HepG2 (cell line): Measurements from ENCODE around the gene GHRH. TPM values are rescaled to one million over a fixed set of nuclear protein-coding genes. Genes with fewer than 3 reads are reported as not detected.

Experiments used
- ATAC-seq: fragments of 200-7000 bp; cut with Tn5 transposase; 3 replicates; pipeline ENCODE4 v1.9.1; 2020; ENCODE audit warnings: mild to moderate bottlenecking, moderate library complexity
- BruUV-seq: library from RNA; stranded (reverse); fragments of 400-500 nt; replicated peaks from 2 replicates; lab custom pipeline; 2021; lab: Mats Ljungman, UMichigan
- CTCF ChIA-PET: fragments of 300-600 bp; formaldehyde crosslinking; extraction: SDS; loops from one replicate; lab custom pipeline; 2021; ENCODE audit warnings: low total read pairs, inconsistent platforms, low intra/inter-chr PET ratio; lab: Yijun Ruan, JAX
- POLR2A ChIA-PET: fragments of 350-600 bp; sonication (Branson Sonifier 250); formaldehyde crosslinking; loops from one replicate; lab custom pipeline; 2020; ENCODE audit warnings: antibody characterized with exemption, inconsistent platforms; lab: Yijun Ruan, JAX
- DNase-seq: peaks from one replicate; pipeline ENCODE4 v3.0.0-alpha.2; 2015; ENCODE audit warnings: low spot score
- FAIRE-seq: peaks from 3 replicates; lab custom pipeline; 2011; peaks lifted over from hg19 to GRCh38; lab: Jason Lieb, UNC
- H2AFZ ChIP-seq: one replicate; pipeline ENCODE4 v1.6.1; 2011; ENCODE audit warnings: low read length, inconsistent platforms
- H3K27ac ChIP-seq: fragments of 300-600 bp; 3 replicates; pipeline ENCODE4 v1.8.0; 2011; ENCODE audit warnings: mixed run types, mild to moderate bottlenecking, mixed read lengths, low read length, inconsistent platforms; ENCODE audit not compliant: insufficient read depth; ENCODE audit errors: extremely low read length
- H3K27me3 ChIP-seq, 2 experiments: fragments of 200-600 bp in 1 of 2; 2 replicates in 1 of 2; 3 replicates in 1 of 2; pipeline versions ENCODE4 v1.6.0 to v1.8.0; 2011; ENCODE audit warnings: low read length in 2 of 2, mild to moderate bottlenecking in 2 of 2, moderate library complexity in 2 of 2, inconsistent platforms in 1 of 2; ENCODE audit not compliant: insufficient read depth in 2 of 2, control insufficient read depth in 1 of 2
- H3K36me3 ChIP-seq, 2 experiments: fragments of 200-600 bp in 1 of 2; replicated peaks in 1 of 2; 2 replicates in 1 of 2; 3 replicates in 1 of 2; pipeline versions ENCODE4 v1.5.1 to v1.8.0; 2011; ENCODE audit warnings: low read length in 2 of 2, inconsistent platforms in 1 of 2; ENCODE audit not compliant: insufficient read depth in 2 of 2, control insufficient read depth in 1 of 2
- H3K4me1 ChIP-seq: 2 replicates; pipeline ENCODE4 v1.5.1; 2012; ENCODE audit warnings: low read length, inconsistent platforms; ENCODE audit not compliant: insufficient read depth
- H3K4me2 ChIP-seq: 2 replicates; pipeline ENCODE4 v1.6.0; 2011; ENCODE audit warnings: low read depth, low read length, inconsistent platforms
- H3K4me3 ChIP-seq, 3 experiments: fragments of 200-600 bp in 1 of 3; sonication (generic), shearing (Covaris generic) in 1 of 3; replicated peaks in 1 of 3; 2 replicates each; pipeline ENCODE4 v1.5.1; 2011 to 2016; ENCODE audit warnings: low read length in 3 of 3, inconsistent platforms in 2 of 3, low read depth in 2 of 3, mild to moderate bottlenecking in 2 of 3, control low read depth in 1 of 3, mixed read lengths in 1 of 3; ENCODE audit not compliant: insufficient read depth in 1 of 3
- H3K79me2 ChIP-seq: one replicate; pipeline ENCODE4 v1.6.1; 2011; ENCODE audit warnings: low read length, inconsistent platforms; ENCODE audit not compliant: insufficient read depth
- H3K9ac ChIP-seq: 2 replicates; pipeline ENCODE4 v1.6.0; 2011; ENCODE audit warnings: mild to moderate bottlenecking, low read depth, low read length, inconsistent platforms; ENCODE audit not compliant: insufficient read depth
- H3K9me3 ChIP-seq: 2 replicates; pipeline ENCODE4 v1.5.1; 2012; ENCODE audit warnings: mild to moderate bottlenecking, low read length
- H4K20me1 ChIP-seq: 2 replicates; pipeline ENCODE4 v1.6.0; 2011; ENCODE audit warnings: inconsistent platforms, mild to moderate bottlenecking, low read length, moderate library complexity; ENCODE audit not compliant: insufficient read depth
- FIP1L1 ChIP-seq: fragments of 200-400 bp; formaldehyde crosslinking; IDR thresholded peaks from 2 replicates; pipeline ENCODE4 v1.6.1; 2018; ENCODE audit warnings: low read depth, mild to moderate bottlenecking, low read length, moderate library complexity, borderline replicate concordance; ENCODE audit not compliant: insufficient read depth
- HNRNPUL1 ChIP-seq: fragments of 200-400 bp; formaldehyde crosslinking; IDR thresholded peaks from 2 replicates; pipeline ENCODE4 v1.6.1; 2017; ENCODE audit warnings: low read depth, mild to moderate bottlenecking, low read length, moderate library complexity
- HOXD1 ChIP-seq: sonication (generic); formaldehyde crosslinking; IDR thresholded peaks from 2 replicates; pipeline ENCODE4 v1.5.0; 2020; ENCODE audit warnings: missing genetic modification reagents
- IKZF4 ChIP-seq: sonication (generic); formaldehyde crosslinking; IDR thresholded peaks from 2 replicates; pipeline ENCODE4 v1.5.1; 2020; ENCODE audit warnings: borderline replicate concordance, mild to moderate bottlenecking, low read depth, missing genetic modification reagents; ENCODE audit errors: not compliant biosample characterization
- KDM3A ChIP-seq: IDR thresholded peaks from 2 replicates; pipeline ENCODE4 v1.6.1; 2018; ENCODE audit warnings: low read depth, missing compliant biosample characterization
- KLF11 ChIP-seq: IDR thresholded peaks from 2 replicates; pipeline ENCODE4 v1.6.1; 2016; ENCODE audit warnings: missing compliant biosample characterization
- KLF6 ChIP-seq: IDR thresholded peaks from 2 replicates; pipeline ENCODE4 v1.8.0; 2016; ENCODE audit warnings: missing biosample characterization, missing genetic modification reagents
- NFIC ChIP-seq: IDR thresholded peaks from 2 replicates; pipeline ENCODE4 v1.6.1; 2012; ENCODE audit warnings: mild to moderate bottlenecking, low read length, inconsistent platforms
- RBM22 ChIP-seq: fragments of 200-400 bp; formaldehyde crosslinking; optimal IDR thresholded peaks from 2 replicates; pipeline ENCODE3; 2017; ENCODE audit warnings: mild to moderate bottlenecking, low read length, moderate library complexity
- REXO4 ChIP-seq: sonication (generic); formaldehyde crosslinking; IDR thresholded peaks from 2 replicates; pipeline ENCODE4 v1.8.0; 2022; ENCODE audit warnings: missing genetic modification reagents, mild to moderate bottlenecking, borderline replicate concordance
- YY1 ChIP-seq: IDR thresholded peaks from 2 replicates; pipeline ENCODE4 v1.6.1; 2011; ENCODE audit warnings: low read length, low read depth, moderate library complexity, mild to moderate bottlenecking; ENCODE audit not compliant: insufficient read depth, insufficient replicate concordance
- ZNF329 ChIP-seq: sonication (generic); formaldehyde crosslinking; IDR thresholded peaks from 2 replicates; pipeline ENCODE4 v1.9.0; 2021; ENCODE audit warnings: low read depth, mild to moderate bottlenecking, missing genetic modification reagents
- WGBS: methylation state at CpG from one replicate; pipeline ENCODE4 v1.1.6; 2017; ENCODE audit warnings: low lambda C conversion rate; 5-methylcytosine and 5-hydroxymethylcytosine counted together
- in situ Hi-C: cut with HindIII; loops from 2 replicates; pipeline ENCODE4 v1.10.0; 2017; ENCODE audit warnings: low pct_unique_long_range_greater_than_20kb; ENCODE audit not compliant: extremely low pct_ligation_motif_present
- intact Hi-C: fragments of 100-400 bp; cut with micrococcal nuclease; formaldehyde crosslinking; loops from one replicate; pipeline ENCODE4 v1.10.0; 2022; ENCODE audit not compliant: unreplicated experiment
- polyA plus RNA-seq, 8 experiments: library from polyadenylated mRNA; depleted of rRNA in 3 of 8; stranded (reverse) in 7 of 8; unstranded in 1 of 8; fragments of >200 nt; fragmentation: Illumina TruSeq in 4 of 8; extraction: Trizol in 4 of 8; gene quantifications; 2 replicates each; pipeline versions ENCODE4 v1.2.1 to v1.2.3, GENCODE V29; 2011 to 2016; ENCODE audit warnings: low read depth in 4 of 8, missing spikeins in 1 of 8, mixed read lengths in 1 of 8; ENCODE audit not compliant: insufficient read depth in 1 of 8
- total RNA-seq, 5 experiments: library from RNA; depleted of rRNA; stranded (reverse); fragments of >200 nt; fragmentation: Illumina TruSeq; extraction: Trizol; gene quantifications; 2 replicates each; pipeline ENCODE4 v1.2.3, GENCODE V29; 2016; ENCODE audit warnings: low read depth in 1 of 5
- TF ChIP-seq, protein P1 (sequence below): sonication (generic); formaldehyde crosslinking; IDR thresholded peaks from 2 replicates; pipeline ENCODE4 v1.4.0; 2020; ENCODE audit warnings: missing genetic modification reagents, mild to moderate bottlenecking, borderline replicate concordance

GHRH gene
- total and polyA plus RNA-seq, 2 of the 13 experiments (the other 11 are each of a cell fraction or from before 2014, with no cell fraction given), result not detected

DNA sequence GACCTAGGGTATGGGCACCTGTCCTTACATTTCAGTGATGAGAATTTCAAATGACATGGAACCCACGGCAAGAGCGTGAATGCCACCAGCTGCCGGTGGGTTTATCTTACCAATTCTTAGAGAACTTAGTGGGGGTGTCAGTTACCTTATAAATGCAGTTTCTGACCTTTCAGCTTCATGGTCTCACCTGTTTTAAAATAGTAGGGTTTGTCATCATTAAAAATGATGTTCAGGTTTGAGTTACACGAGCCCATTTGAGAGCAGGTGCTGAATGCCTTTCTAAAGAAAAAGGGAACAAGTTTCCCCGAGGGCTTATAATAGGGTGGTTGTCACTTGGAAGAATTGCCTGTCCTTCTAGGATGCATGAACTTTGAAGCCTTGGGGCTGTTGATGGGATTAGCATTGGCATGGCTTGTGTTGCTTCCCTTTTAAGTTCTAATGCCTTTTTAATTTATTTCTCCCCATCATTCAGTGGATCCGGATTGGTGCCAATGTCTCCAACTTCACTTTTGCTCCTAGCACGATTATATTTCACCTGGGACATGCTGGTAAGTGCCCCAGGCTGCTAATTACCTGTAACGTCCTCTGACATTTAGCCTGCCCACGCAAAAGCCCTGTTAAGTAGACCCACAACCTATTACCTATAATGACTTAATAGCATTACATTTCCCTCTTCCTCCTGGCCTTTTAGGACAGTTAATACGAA, 27.9 kb downstream of the GHRH start (continued):
- TF ChIP-seq, protein P1, sequence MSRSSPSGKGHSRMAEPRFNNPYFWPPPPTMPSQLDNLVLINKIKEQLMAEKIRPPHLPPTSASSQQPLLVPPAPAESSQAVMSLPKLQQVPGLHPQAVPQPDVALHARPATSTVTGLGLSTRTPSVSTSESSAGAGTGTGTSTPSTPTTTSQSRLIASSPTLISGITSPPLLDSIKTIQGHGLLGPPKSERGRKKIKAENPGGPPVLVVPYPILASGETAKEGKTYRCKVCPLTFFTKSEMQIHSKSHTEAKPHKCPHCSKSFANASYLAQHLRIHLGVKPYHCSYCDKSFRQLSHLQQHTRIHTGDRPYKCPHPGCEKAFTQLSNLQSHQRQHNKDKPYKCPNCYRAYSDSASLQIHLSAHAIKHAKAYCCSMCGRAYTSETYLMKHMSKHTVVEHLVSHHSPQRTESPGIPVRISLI (CRISPR knock-in tag), result no peak
- TF ChIP-seq YY1, result no peak
- TF ChIP-seq IKZF4, result no peak
- no peak for TF ChIP-seq HOXD1 (CRISPR knock-in tag)
- TF ChIP-seq KLF11, result no peak
- TF ChIP-seq KDM3A (CRISPR knock-in tag), result no peak
- TF ChIP-seq NFIC, result no peak
- no peak for TF ChIP-seq REXO4 (CRISPR knock-in tag)
- no peak for TF ChIP-seq FIP1L1
- no peak for TF ChIP-seq HNRNPUL1

DNA sequence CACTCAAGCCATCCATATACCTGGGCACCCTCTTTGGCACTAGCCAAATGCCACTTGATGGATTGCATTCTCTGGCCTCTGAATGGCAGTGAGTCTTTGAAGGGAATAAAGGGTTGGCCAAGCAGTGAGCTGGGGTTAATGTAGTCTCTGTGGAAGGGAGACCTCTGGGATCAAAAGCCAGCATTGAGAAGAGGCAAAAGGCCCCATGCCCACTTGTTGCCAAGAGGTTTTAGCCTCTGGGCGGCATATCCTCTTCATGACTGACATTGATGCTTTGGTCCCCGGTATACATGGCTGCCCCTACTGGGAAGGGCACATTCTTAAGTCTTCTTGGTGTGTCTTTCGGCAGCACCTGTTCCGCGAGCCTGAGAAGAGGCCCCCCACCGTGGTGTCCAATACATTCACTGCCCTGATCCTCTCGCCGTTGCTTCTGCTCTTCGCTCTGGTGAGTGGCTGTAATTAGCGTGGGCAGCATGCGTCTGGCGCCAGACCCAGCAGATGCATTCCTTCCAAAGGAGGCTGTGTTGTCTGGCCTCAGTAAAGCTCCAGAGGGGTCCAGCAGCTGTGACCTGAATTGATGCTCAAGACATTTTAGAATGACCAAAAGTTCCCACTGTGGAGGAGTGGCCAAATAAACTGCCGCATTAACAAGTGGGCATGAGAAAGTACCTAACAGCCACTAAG, 29.5 kb downstream of the GHRH start:
- Histone ChIP-seq H3K4me2 (no peak overlapping the region), H3K36me3 (peaks cover 77 to 98% of the 10 kb centered on the region in 2 experiments), H3K4me3 (no peak overlapping the region), H3K9ac (no peak overlapping the region), H3K27me3 (no peaks in the 10 kb centered on the region), H4K20me1 (no peaks in the 10 kb centered on the region), H3K27ac (no peak overlapping the region), H3K9me3 (no peaks in the 10 kb centered on the region), H3K4me1 (no peaks in the 10 kb centered on the region), H2AFZ (no peak overlapping the region), H3K79me2 (no peaks in the 10 kb centered on the region)
- no peak for FAIRE-seq
- in situ Hi-C loops, result no loop called here
- BruUV-seq, result no TSS peak
- no peak for ATAC-seq
- over 99% methylated on average over 13 of the region's 13 CpGs for WGBS
- CTCF ChIA-PET, result no interaction called here
- peak; percentile 92 for TF ChIP-seq RBM22
- TF ChIP-seq KLF6, result no peak
- 0 out of 2 replicates have a peak, but pooled peaks have one; percentile 37 for TF ChIP-seq ZNF329
- POLR2A ChIA-PET, result no interaction called here
- intact Hi-C loops, result no loop called here
- DNase-seq, result no peak
